Gastrocnemius medialis (tissue), 4 donors: ENCODE results near the gene MRAP.

Experiments used
- POLR2A ChIP-seq, 2 donors: fragments of 450-650 bp; IDR thresholded peaks; one replicate each; pipeline ENCODE4 v1.6.1; 2017; ENCODE audit warnings: antibody characterized with exemption in 2 of 2, mild to moderate bottlenecking in 2 of 2, moderate library complexity in 2 of 2
- TF ChIP-seq, protein P1 (sequence below), 5 experiments: fragments of 450-650 bp in 3 of 5; fragments of 200-600 bp in 2 of 5; sonication (generic) in 2 of 5; IDR thresholded peaks in 4 of 5; conservative IDR thresholded peaks in 1 of 5; 1 replicate in 4 of 5; 2 replicates in 1 of 5; pipeline ENCODE4 v1.5.1; 2016 to 2019; ENCODE audit warnings: antibody characterized with exemption in 5 of 5, mild to moderate bottlenecking in 3 of 5, moderate library complexity in 3 of 5

DNA sequence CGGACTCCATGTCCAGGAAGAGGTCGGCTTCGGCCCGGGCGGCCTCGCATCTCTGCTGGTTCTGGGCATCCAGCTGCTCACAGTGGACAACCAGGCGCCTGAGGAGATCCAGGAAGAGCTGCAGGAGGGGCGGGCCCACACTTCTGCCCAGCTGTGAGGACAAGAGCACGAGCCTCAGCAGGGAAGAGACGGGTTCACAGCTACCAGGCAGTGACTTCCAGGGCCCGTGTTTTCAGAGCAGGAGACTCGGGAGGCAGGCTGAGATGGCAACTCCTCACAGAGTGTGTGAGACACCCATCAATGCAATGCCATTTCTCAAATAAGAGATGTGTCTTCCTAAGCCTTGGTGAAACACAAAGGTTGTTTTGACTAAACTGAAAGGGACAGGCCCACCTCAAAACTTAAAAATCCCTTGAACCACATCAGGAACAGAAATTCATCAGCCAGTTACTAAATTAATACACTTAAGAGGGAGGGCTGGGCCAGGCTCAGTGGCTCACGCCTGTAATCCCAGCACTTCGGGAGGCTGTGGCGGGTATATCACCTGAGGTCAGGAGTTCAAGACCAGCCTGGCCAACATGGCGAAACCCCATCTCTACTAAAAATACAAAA, 50.8 kb downstream of the MRAP start:
- TF ChIP-seq, protein P1, sequence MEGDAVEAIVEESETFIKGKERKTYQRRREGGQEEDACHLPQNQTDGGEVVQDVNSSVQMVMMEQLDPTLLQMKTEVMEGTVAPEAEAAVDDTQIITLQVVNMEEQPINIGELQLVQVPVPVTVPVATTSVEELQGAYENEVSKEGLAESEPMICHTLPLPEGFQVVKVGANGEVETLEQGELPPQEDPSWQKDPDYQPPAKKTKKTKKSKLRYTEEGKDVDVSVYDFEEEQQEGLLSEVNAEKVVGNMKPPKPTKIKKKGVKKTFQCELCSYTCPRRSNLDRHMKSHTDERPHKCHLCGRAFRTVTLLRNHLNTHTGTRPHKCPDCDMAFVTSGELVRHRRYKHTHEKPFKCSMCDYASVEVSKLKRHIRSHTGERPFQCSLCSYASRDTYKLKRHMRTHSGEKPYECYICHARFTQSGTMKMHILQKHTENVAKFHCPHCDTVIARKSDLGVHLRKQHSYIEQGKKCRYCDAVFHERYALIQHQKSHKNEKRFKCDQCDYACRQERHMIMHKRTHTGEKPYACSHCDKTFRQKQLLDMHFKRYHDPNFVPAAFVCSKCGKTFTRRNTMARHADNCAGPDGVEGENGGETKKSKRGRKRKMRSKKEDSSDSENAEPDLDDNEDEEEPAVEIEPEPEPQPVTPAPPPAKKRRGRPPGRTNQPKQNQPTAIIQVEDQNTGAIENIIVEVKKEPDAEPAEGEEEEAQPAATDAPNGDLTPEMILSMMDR (IDR thresholded peaks at IDR 0.05 in 4 of 5, conservative IDR thresholded peaks at IDR 0.05 in 1 of 5): no peak
- no peak for TF ChIP-seq POLR2A (IDR thresholded peaks at IDR 0.05)
